HepG2 (cell line): ENCODE measurements around the gene ATP6V1F. TPM values are rescaled to one million over a fixed set of nuclear protein-coding genes. Genes with fewer than 3 reads are reported as not detected.

ENCODE experiments used
- ADNP ChIP-seq: sonication (generic); formaldehyde crosslinking; IDR thresholded peaks from 2 replicates; pipeline ENCODE4 v1.4.0; 2020; ENCODE audit warnings: missing genetic modification reagents
- ETS1 ChIP-seq: sonication (generic); formaldehyde crosslinking; IDR thresholded peaks from 2 replicates; pipeline ENCODE4 v1.4.0; 2020; ENCODE audit warnings: missing genetic modification reagents
- GFI1 ChIP-seq: sonication (generic); formaldehyde crosslinking; IDR thresholded peaks from 2 replicates; pipeline ENCODE4 v1.5.0; 2020; ENCODE audit warnings: missing genetic modification reagents, mild to moderate bottlenecking, borderline replicate concordance
- HES4 ChIP-seq: sonication (generic); formaldehyde crosslinking; IDR thresholded peaks from 2 replicates; pipeline ENCODE4 v1.9.0; 2021; ENCODE audit warnings: mild to moderate bottlenecking, missing genetic modification reagents, borderline replicate concordance
- IKZF4 ChIP-seq: sonication (generic); formaldehyde crosslinking; IDR thresholded peaks from 2 replicates; pipeline ENCODE4 v1.5.1; 2020; ENCODE audit warnings: borderline replicate concordance, mild to moderate bottlenecking, low read depth, missing genetic modification reagents; ENCODE audit errors: not compliant biosample characterization
- MAZ ChIP-seq, 2 experiments: sonication (generic) in 1 of 2; formaldehyde crosslinking in 1 of 2; IDR thresholded peaks; 2 replicates each; pipeline versions ENCODE4 v1.5.0 to v1.6.1; 2012 to 2020; ENCODE audit warnings: low read depth in 2 of 2, mild to moderate bottlenecking in 2 of 2, borderline replicate concordance in 1 of 2, improper control_type of control experiment in 1 of 2, low read length in 1 of 2, missing genetic modification reagents in 1 of 2, moderate library complexity in 1 of 2
- MED8 ChIP-seq: sonication (generic); formaldehyde crosslinking; IDR thresholded peaks from 2 replicates; pipeline ENCODE4 v1.8.1; 2023; ENCODE audit warnings: mild to moderate bottlenecking, missing genetic modification reagents; ENCODE audit not compliant: insufficient replicate concordance
- MYC ChIP-seq: sonication (generic); formaldehyde crosslinking; IDR thresholded peaks from 2 replicates; pipeline ENCODE4 v1.9.0; 2021; ENCODE audit warnings: missing genetic modification reagents, borderline replicate concordance
- RBAK ChIP-seq: sonication (generic); formaldehyde crosslinking; IDR thresholded peaks from 2 replicates; pipeline ENCODE4 v1.5.1; 2020; ENCODE audit warnings: mild to moderate bottlenecking, missing genetic modification reagents
- TFDP2 ChIP-seq: sonication (generic); formaldehyde crosslinking; IDR thresholded peaks from 2 replicates; pipeline ENCODE4 v1.4.0; 2020; ENCODE audit warnings: missing genetic modification reagents
- U2AF2 ChIP-seq: fragments of 200-400 bp; formaldehyde crosslinking; IDR thresholded peaks from 2 replicates; pipeline ENCODE4 v1.6.1; 2017; ENCODE audit warnings: low read depth, mild to moderate bottlenecking, low read length
- YEATS4 ChIP-seq: sonication (generic); formaldehyde crosslinking; IDR thresholded peaks from 2 replicates; pipeline ENCODE4 v1.4.0; 2020; ENCODE audit warnings: missing genetic modification reagents, borderline replicate concordance
- ZBTB2 ChIP-seq: sonication (generic); formaldehyde crosslinking; IDR thresholded peaks from 2 replicates; pipeline ENCODE4 v1.8.0; 2022; ENCODE audit warnings: low read depth, missing genetic modification reagents
- ZFY ChIP-seq: sonication (generic); formaldehyde crosslinking; IDR thresholded peaks from 2 replicates; pipeline ENCODE4 v1.4.0; 2020; ENCODE audit warnings: missing genetic modification reagents
- ZGPAT ChIP-seq: IDR thresholded peaks from 2 replicates; pipeline ENCODE4 v1.6.1; 2016; ENCODE audit warnings: mild to moderate bottlenecking
- ZNF10 ChIP-seq: sonication (generic); formaldehyde crosslinking; IDR thresholded peaks from 2 replicates; pipeline ENCODE4 v1.4.0; 2020; ENCODE audit warnings: mild to moderate bottlenecking, low read depth, missing genetic modification reagents, borderline replicate concordance
- ZNF138 ChIP-seq: sonication (generic); formaldehyde crosslinking; IDR thresholded peaks from 2 replicates; pipeline ENCODE4 v1.5.0; 2020; ENCODE audit warnings: mild to moderate bottlenecking, low read depth, missing genetic modification reagents
- ZNF143 ChIP-seq: sonication (generic); formaldehyde crosslinking; IDR thresholded peaks from 2 replicates; pipeline ENCODE4 v1.4.0; 2020; ENCODE audit warnings: missing genetic modification reagents
- ZNF274 ChIP-seq: sonication (generic); formaldehyde crosslinking; IDR thresholded peaks from 2 replicates; pipeline ENCODE4 v1.5.1; 2020; ENCODE audit warnings: mild to moderate bottlenecking, missing genetic modification reagents
- ZNF343 ChIP-seq: sonication (generic); formaldehyde crosslinking; IDR thresholded peaks from 2 replicates; pipeline ENCODE4 v1.4.0; 2020; ENCODE audit warnings: mild to moderate bottlenecking, missing genetic modification reagents
- ZNF354B ChIP-seq: sonication (generic); formaldehyde crosslinking; IDR thresholded peaks from 2 replicates; pipeline ENCODE4 v1.8.0; 2022; ENCODE audit warnings: mild to moderate bottlenecking, missing genetic modification reagents
- ZNF367 ChIP-seq: sonication (generic); formaldehyde crosslinking; IDR thresholded peaks from 2 replicates; pipeline ENCODE4 v1.4.0; 2020; ENCODE audit warnings: missing genetic modification reagents, borderline replicate concordance
- ZNF619 ChIP-seq: sonication (generic); formaldehyde crosslinking; IDR thresholded peaks from 2 replicates; pipeline ENCODE4 v1.4.0; 2020; ENCODE audit warnings: mild to moderate bottlenecking, missing genetic modification reagents
- ZSCAN12 ChIP-seq: sonication (generic); formaldehyde crosslinking; IDR thresholded peaks from 2 replicates; pipeline ENCODE4 v1.9.0; 2021; ENCODE audit warnings: mild to moderate bottlenecking, missing genetic modification reagents
- polyA plus RNA-seq, 8 experiments: library from polyadenylated mRNA; depleted of rRNA in 3 of 8; stranded (reverse) in 7 of 8; unstranded in 1 of 8; fragments of >200 nt; fragmentation: Illumina TruSeq in 4 of 8; extraction: Trizol in 4 of 8; gene quantifications; 2 replicates each; pipeline versions ENCODE4 v1.2.1 to v1.2.3, GENCODE V29; 2011 to 2016; ENCODE audit warnings: low read depth in 4 of 8, missing spikeins in 1 of 8, mixed read lengths in 1 of 8; ENCODE audit not compliant: insufficient read depth in 1 of 8
- total RNA-seq, 5 experiments: library from RNA; depleted of rRNA; stranded (reverse); fragments of >200 nt; fragmentation: Illumina TruSeq; extraction: Trizol; gene quantifications; 2 replicates each; pipeline ENCODE4 v1.2.3, GENCODE V29; 2016; ENCODE audit warnings: low read depth in 1 of 5

Gene ATP6V1F
- total and polyA plus RNA-seq, 2 of the 13 experiments (the other 11 are each of a cell fraction or from before 2014, with no cell fraction given), result 87.2 to 132 TPM

GRCh38 chr7:128869138-128869943 is 6.7 kb downstream of the ATP6V1F start (continued):
- TF ChIP-seq ZFY (CRISPR knock-in tag) (peak; percentile 87), MED8 (peak; percentile 74), MAZ (IDR thresholded peaks at IDR 0.05; ENCODE audit: borderline replicate concordance, low read depth, low read length) (no peak; the same call in 1 of the 2 replicates), MAZ (CRISPR knock-in tag; IDR thresholded peaks at IDR 0.05; ENCODE audit: low read depth) (peak; percentile 84), ETS1 (CRISPR knock-in tag) (peak; percentile 46; the same call in 1 of the 2 replicates), ZNF138 (CRISPR knock-in tag) (0 out of 2 replicates have a peak, but pooled peaks have one; percentile 29), ZNF619 (no peak), ZNF10 (CRISPR knock-in tag) (no peak), RBAK (CRISPR knock-in tag) (no peak), HES4 (CRISPR knock-in tag) (0 out of 2 replicates have a peak, but pooled peaks have one; percentile 24), ZNF354B (no peak), ZNF343 (CRISPR knock-in tag) (0 out of 2 replicates have a peak, but pooled peaks have one; percentile 7), ZGPAT (CRISPR knock-in tag) (no peak; the same call in 1 of the 2 replicates), YEATS4 (peak; percentile 24; the same call in 1 of the 2 replicates), ZBTB2 (peak; percentile 54; the same call in 1 of the 2 replicates), ZSCAN12 (CRISPR knock-in tag) (no peak), IKZF4 (CRISPR knock-in tag) (peak; percentile 53), ZNF367 (CRISPR knock-in tag) (no peak), ADNP (CRISPR knock-in tag) (no peak), TFDP2 (CRISPR knock-in tag) (peak; percentile 8; the same call in 1 of the 2 replicates), ZNF274 (CRISPR knock-in tag) (no peak), U2AF2 (no peak), ZNF143 (CRISPR knock-in tag) (peak; percentile 28), MYC (CRISPR knock-in tag) (peak; percentile 51; the same call in 1 of the 2 replicates), GFI1 (CRISPR knock-in tag) (no peak; the same call in 1 of the 2 replicates)
